ENCODE data around the gene C1orf74.
A peak's percentile ranks its signal among the peaks of the same experiment; 100 is the strongest.

The C1orf74 gene

GRCh38 chr1:209785592-209785991 lies 1.2 kb upstream of the C1orf74 start:
- DNase-seq (ENCODE audit: low read depth) = no peak
- TF ChIP-seq CTCF (IDR thresholded peaks at IDR 0.05; ENCODE audit: insufficient read depth, low read depth, low read length, missing control alignments) = no peak
- H3K4me3 ChIP-seq (ENCODE audit: low read length) = no peak overlapping the region

- DNase-seq (ENCODE audit: low read depth) = peak; percentile 50
- no peak for TF ChIP-seq CTCF (IDR thresholded peaks at IDR 0.05; ENCODE audit: insufficient read depth, low read depth, low read length, missing control alignments)
- peak overlapping the region; percentile 73 for H3K4me3 ChIP-seq (ENCODE audit: low read length)
Observed at GRCh38 chr1:209783386-209783785, 973 bp downstream of the C1orf74 start.

- DNase-seq (ENCODE audit: low read depth) = peak; percentile 59
- H3K4me3 ChIP-seq (ENCODE audit: low read length) = no peak overlapping the region
- no peak for TF ChIP-seq CTCF (IDR thresholded peaks at IDR 0.05; ENCODE audit: insufficient read depth, low read depth, low read length, missing control alignments)
Observed at GRCh38 chr1:209780268-209780667, 4.1 kb downstream of the C1orf74 start.

- no peak for TF ChIP-seq CTCF (IDR thresholded peaks at IDR 0.05; ENCODE audit: insufficient read depth, low read depth, low read length, missing control alignments)
- H3K4me3 ChIP-seq (ENCODE audit: low read length) = no peak overlapping the region
- DNase-seq (ENCODE audit: low read depth) = peak; percentile 39
Observed at GRCh38 chr1:209778102-209778501, 6.3 kb downstream of the C1orf74 start.

GRCh38 chr1:209777587-209777986 lies 6.8 kb downstream of the C1orf74 start:
- peak; percentile 43 for DNase-seq (ENCODE audit: low read depth)

GRCh38 chr1:209775678-209776077 lies 8.7 kb downstream of the C1orf74 start:
- no peak for TF ChIP-seq CTCF (IDR thresholded peaks at IDR 0.05; ENCODE audit: insufficient read depth, low read depth, low read length, missing control alignments)
- no peak for DNase-seq (ENCODE audit: low read depth)
- no peak overlapping the region for H3K4me3 ChIP-seq (ENCODE audit: low read length)

More at GRCh38 chr1:209777587-209777986, 6.8 kb downstream of the C1orf74 start:
- no peak overlapping the region for H3K4me3 ChIP-seq (ENCODE audit: low read length)
- TF ChIP-seq CTCF (IDR thresholded peaks at IDR 0.05; ENCODE audit: insufficient read depth, low read depth, low read length, missing control alignments) = no peak

- peak; percentile 19 for DNase-seq (ENCODE audit: low read depth)
- TF ChIP-seq CTCF (IDR thresholded peaks at IDR 0.05; ENCODE audit: insufficient read depth, low read depth, low read length, missing control alignments) = no peak
- H3K4me3 ChIP-seq (ENCODE audit: low read length) = no peak overlapping the region
Observed at GRCh38 chr1:209774592-209774991, 9.8 kb downstream of the C1orf74 start.

Data from epithelial cell of esophagus (primary cell).